Aorta (tissue), 5 donors: ENCODE results near the gene CDH7. TPM values are rescaled to one million over a fixed set of nuclear protein-coding genes. Genes with fewer than 3 reads are reported as not detected.

ENCODE experiments used
- ATAC-seq: fragments of 200-7000 bp; cut with Tn5 transposase; one replicate; pipeline ENCODE4 v1.9.1; 2022; ENCODE audit warnings: moderate library complexity; ENCODE audit not compliant: low FRiP score
- DNase-seq, 2 donors: peaks; one replicate each; pipeline ENCODE4 v3.0.0-alpha.2; 2020
- H3K27ac ChIP-seq, 2 donors: one replicate each; pipeline ENCODE4 v1.5.1; 2013; ENCODE audit warnings: low read length in 2 of 2, mild to moderate bottlenecking in 2 of 2, moderate library complexity in 2 of 2, control low read depth in 1 of 2, inconsistent platforms in 1 of 2, low read depth in 1 of 2
- H3K27me3 ChIP-seq, 2 donors: one replicate each; pipeline ENCODE4 v1.6.1; 2013; ENCODE audit warnings: control low read depth in 1 of 2, low read length in 1 of 2, mild to moderate bottlenecking in 1 of 2, moderate library complexity in 1 of 2; ENCODE audit not compliant: insufficient read depth in 2 of 2, control insufficient read depth in 1 of 2
- H3K36me3 ChIP-seq, 2 donors: one replicate each; pipeline ENCODE4 v1.6.1; 2013; ENCODE audit warnings: control low read depth in 1 of 2, low read length in 1 of 2, mild to moderate bottlenecking in 1 of 2; ENCODE audit not compliant: insufficient read depth in 2 of 2, control insufficient read depth in 1 of 2
- H3K4me1 ChIP-seq, 2 donors: one replicate each; pipeline ENCODE4 v1.6.1; 2013; ENCODE audit warnings: low read length in 2 of 2, control low read depth in 1 of 2, mild to moderate bottlenecking in 1 of 2, moderate library complexity in 1 of 2; ENCODE audit not compliant: insufficient read depth in 2 of 2, control insufficient read depth in 1 of 2
- H3K4me3 ChIP-seq, 2 donors: one replicate each; pipeline ENCODE4 v1.5.1; 2013; ENCODE audit warnings: low read length in 2 of 2, control low read depth in 1 of 2, mild to moderate bottlenecking in 1 of 2
- H3K9me3 ChIP-seq: one replicate; pipeline ENCODE4 v1.6.1; 2013; ENCODE audit warnings: mild to moderate bottlenecking, low read length; ENCODE audit not compliant: control insufficient read depth
- WGBS, 2 donors: extraction: QIAGEN DNeasy Blood & Tissue Kit; methylation state at CpG; one replicate each; pipeline ENCODE4 v1.1.7; 2013; 5-methylcytosine and 5-hydroxymethylcytosine counted together
- intact Hi-C, 2 donors: fragments of 100-400 bp; cut with DNase I; formaldehyde crosslinking; loops; one replicate each; pipeline versions ENCODE4 v1.14.2 to v1.15.0; 2022
- polyA plus RNA-seq, 2 donors: library from polyadenylated mRNA; stranded (reverse); fragments of 200-250 nt; gene quantifications; one replicate each; pipeline ENCODE4 v1.2.3, GENCODE V29; 2013
- total RNA-seq, 2 donors: library from RNA; stranded (reverse); fragmentation: NEBNext Ultra II Directional; extraction: Animal tissue kit (Norgen Biotek cat#: 25700); gene quantifications; one replicate each; pipeline ENCODE4 v1.2.1, GENCODE V29; 2021
- donor health status: healthy with polysubstance abuse.
- donor health status: Bipolar disorder and iron deficiency.
- donor health status: DM: no; HTN: no; CAD: no.
- donor health status: DM: no; HTN: no; CAD: no.
- donor health status: DM: yes; HTN: yes; CAD: no.

CDH7 gene
- total and polyA plus RNA-seq, 4 donors: 0.06 to 0.19 TPM; not detected in 2

DNA sequence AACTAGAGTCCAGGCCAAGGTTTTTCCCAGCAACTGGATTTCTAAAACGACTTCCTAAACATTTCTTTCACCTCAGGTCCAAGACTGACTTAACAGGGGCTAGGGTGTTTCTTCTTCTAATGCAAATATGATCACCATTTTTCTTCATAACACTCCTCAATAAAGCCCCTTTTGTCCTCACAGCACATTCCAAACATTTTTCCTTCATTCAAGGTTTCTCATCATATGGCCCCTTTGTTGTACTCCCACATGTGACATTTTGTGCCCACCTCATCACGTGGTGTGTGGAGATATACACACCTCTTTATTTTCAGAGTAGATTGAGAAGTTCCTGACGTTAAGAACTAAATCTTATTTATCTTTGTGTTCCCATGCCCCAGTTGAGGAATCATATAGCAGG, 3.9 kb upstream of the CDH7 start:
- Histone ChIP-seq H3K4me1 (no peaks in the 10 kb centered on the region), H3K27me3 (peaks cover 1 to 5% of the 10 kb centered on the region in 2 donors), H3K27ac (no peak overlapping the region), H3K36me3 (no peaks in the 10 kb centered on the region), H3K4me3 (no peak overlapping the region), H3K9me3 (no peaks in the 10 kb centered on the region)
- intact Hi-C loops: no loop called here
- ATAC-seq (no peak), DNase-seq (no peak)
- WGBS, 2 donors: 49 to 65% methylated on average over 3 of the region's 3 CpGs

DNA sequence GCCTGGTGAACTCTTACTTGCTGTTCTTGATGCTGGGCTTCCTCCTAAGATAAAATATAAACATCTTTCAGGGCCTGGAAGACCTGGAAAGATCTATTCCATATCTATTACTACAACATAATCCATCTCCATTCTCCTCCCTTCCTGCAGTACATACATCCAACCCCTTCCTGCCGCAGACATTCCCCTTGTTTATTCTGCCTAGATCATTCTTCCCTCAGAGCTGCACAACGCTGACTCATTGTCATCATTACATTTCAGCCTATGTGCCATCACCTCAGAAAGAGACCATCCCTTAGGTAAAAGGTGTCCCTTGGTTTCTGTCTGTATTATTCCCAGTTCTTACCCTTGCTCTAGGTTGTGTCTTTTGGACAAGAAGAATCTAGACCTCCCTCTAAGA, 2.5 kb upstream of the CDH7 start:
- Histone ChIP-seq H3K36me3 (no peaks in the 10 kb centered on the region), H3K27me3 (peaks cover 0 to 5% of the 10 kb centered on the region in 2 donors), H3K27ac (no peak overlapping the region), H3K4me1 (no peaks in the 10 kb centered on the region), H3K9me3 (no peaks in the 10 kb centered on the region), H3K4me3 (no peak overlapping the region)
- WGBS, 2 donors: 66 to 77% methylated on average over 2 of the region's 2 CpGs
- ATAC-seq (no peak), DNase-seq (no peak)
- intact Hi-C loops: no loop called here

DNA sequence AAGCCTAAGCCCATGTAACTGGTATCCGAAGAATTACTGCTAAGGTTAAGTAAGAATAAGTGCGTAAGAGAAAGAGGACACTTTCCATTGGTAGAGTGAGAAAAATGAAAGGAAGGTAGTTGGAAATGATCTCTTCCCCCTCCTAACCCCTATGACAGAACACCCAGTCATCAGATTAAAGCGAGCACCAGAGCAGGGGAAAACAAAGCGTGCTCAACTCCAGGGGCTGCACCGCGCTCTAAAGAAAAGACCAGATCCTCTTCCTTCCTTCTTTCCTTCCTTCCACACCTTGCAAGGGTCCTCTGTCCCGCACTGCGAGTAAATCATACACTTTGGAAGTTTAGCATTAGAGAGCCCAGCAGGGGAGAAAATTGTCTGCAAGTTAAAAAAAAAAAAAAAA, 971 bp upstream of the CDH7 start:
- Histone ChIP-seq H3K36me3 (no peaks in the 10 kb centered on the region), H3K4me1 (no peaks in the 10 kb centered on the region), H3K27me3 (peaks cover 0 to 5% of the 10 kb centered on the region in 2 donors), H3K4me3 (no peak overlapping the region), H3K9me3 (no peaks in the 10 kb centered on the region), H3K27ac (no peak overlapping the region)
- DNase-seq: no peak
- no peak for ATAC-seq
- 7 to 9% methylated on average over 8 of the region's 8 CpGs for WGBS, 2 donors
- intact Hi-C loops: no loop called here

DNA sequence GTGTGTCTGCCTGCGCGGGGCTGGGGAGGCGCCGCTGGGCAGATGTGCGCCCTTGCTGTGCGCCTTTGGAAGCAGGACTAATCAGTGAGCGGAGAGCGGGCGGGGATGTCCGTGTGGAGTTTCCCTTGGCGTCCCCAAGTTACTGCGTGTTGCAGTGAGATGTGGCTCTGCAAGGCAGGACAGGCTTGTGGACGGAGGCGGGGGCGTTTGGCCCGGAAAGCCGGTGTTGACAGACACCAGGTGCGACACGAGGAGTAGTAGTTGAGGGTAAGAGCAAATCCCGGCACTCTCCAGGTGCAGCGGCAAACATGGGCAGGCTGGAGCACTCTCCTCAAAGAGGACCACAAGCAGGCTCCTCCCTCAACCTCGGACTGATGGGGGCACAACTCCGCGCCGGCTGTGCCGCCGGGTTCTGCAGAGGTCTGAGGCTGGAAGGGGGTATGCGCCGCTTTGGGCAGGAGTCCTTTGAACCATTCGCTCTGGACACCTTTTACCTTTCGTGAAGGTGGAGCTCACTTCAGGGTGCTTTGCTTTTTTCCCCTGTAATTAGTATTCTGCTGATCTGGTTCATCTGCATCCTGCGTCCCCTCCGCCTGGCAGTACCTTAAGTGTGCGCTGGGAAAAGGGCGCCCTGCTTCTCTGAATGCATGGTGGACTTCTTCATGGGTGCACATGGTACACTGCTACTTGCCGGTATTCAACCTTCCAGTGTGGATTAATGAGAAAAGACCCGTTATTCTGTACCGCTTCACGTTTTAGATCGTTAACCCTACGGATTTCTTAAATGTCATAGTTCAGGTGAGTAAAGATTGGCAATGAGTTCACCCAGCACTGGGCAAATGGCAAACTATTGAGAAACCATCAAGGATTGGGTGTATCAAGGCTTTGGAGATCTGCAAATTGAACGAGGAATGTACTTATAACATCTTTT, 608 bp downstream of the CDH7 start:
- H3K4me1 ChIP-seq: no peaks in the 10 kb centered on the region
- no peak overlapping the region for H3K4me3 ChIP-seq
- no peak overlapping the region for H3K27ac ChIP-seq
- no peak for ATAC-seq
- intact Hi-C loops: no loop called here
- no peaks in the 10 kb centered on the region for H3K36me3 ChIP-seq
- no peaks in the 10 kb centered on the region for H3K9me3 ChIP-seq
- 4 to 6% methylated on average over 42 of the region's 42 CpGs for whole genome bisulfite sequencing, 2 donors
- H3K27me3 ChIP-seq: peaks cover 0 to 5% of the 10 kb centered on the region in 2 donors
- peak; percentile 37 to 67 for DNase-seq

DNA sequence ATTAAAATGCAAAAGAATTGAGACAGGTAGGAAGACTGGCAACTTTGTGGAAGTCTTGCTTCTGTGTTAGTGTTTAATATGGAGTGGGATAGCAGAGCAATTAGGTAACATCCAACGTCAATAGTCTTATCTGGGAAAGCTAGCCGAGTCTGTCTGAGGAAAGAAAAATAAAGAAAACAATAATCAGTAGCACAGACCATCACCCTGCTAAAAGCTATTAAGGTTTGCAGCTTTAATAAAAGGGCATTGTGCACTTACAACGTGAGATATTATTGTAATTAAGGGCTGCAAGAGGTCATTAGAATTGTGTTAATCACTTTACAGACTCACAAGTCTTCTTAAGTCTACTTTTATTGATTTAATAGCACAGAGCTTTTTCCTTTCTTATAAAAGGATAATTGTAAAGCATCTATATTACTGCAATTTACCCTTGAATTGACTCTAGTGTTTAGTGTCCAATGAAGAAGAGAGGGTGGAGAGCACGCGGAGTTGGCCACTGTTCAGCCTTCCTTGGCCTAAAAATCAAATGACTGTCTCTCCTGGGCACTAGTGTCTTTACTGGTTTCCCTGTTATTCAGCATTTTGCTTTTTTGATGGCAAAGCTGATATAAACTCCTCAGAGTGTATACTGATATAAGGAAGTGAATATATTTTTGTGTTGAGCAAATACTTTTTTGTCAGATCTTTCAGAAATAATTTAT, 2.0 kb downstream of the CDH7 start:
- ATAC-seq: no peak
- whole genome bisulfite sequencing, 2 donors: 40 to 45% methylated on average over 5 of the region's 5 CpGs

DNA sequence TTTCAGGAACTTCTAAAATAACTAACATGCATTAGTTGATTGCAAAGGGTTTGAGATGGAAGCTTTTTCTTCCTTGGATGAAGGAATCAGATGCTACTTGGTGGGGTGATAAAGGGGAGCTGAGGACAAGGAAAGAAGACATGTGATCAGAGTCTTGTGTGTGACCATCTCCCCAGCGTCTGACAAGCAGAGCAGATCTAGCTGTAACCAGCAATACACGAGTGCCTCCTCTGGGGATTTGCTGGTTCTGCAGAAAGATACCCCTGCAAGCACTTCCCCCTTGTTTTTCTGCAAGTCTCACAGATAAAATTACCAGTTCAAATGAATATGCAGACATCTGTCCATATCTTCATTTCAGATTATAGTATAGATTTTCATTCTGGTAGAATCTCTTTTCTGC, 2.7 kb downstream of the CDH7 start:
- no peaks in the 10 kb centered on the region for H3K4me1 ChIP-seq
- H3K36me3 ChIP-seq: no peaks in the 10 kb centered on the region
- intact Hi-C loops: no loop called here
- no peak for ATAC-seq
- H3K4me3 ChIP-seq: no peak overlapping the region
- 7 to 8% methylated on average over 2 of the region's 2 CpGs for WGBS, 2 donors
- H3K27ac ChIP-seq: no peak overlapping the region
- DNase-seq: no peak
- H3K9me3 ChIP-seq: no peaks in the 10 kb centered on the region
- H3K27me3 ChIP-seq: peaks cover 0 to 4% of the 10 kb centered on the region in 2 donors

More for the DNA sequence above, 2.0 kb downstream of the CDH7 start:
- no peaks in the 10 kb centered on the region for H3K4me1 ChIP-seq
- no peak overlapping the region for H3K27ac ChIP-seq
- intact Hi-C loops: no loop called here
- DNase-seq: no peak
- H3K4me3 ChIP-seq: no peak overlapping the region
- no peaks in the 10 kb centered on the region for H3K36me3 ChIP-seq
- H3K27me3 ChIP-seq: peaks cover 0 to 5% of the 10 kb centered on the region in 2 donors
- no peaks in the 10 kb centered on the region for H3K9me3 ChIP-seq

DNA sequence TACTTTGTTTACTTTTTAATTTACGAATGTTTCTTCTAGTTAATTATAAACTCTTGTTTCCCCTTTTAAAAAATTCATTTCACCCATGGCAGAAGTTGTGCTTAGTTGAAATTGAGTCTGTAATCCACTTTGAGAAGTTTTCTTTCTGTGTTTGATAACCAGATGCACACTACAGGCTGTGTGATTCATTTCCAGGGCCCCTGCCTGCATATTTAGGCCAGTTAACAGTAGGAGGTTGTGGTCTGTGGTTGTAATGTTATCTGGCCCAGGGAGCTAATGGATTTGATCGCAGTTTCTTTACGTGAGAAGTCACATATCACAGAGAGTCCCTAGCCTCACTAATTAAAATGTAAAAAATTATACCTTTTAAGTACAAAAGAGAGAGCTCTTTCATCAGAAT, 3.3 kb downstream of the CDH7 start:
- Histone ChIP-seq H3K27ac (no peak overlapping the region), H3K4me3 (no peak overlapping the region), H3K9me3 (no peaks in the 10 kb centered on the region), H3K36me3 (no peaks in the 10 kb centered on the region), H3K27me3 (no peaks in the 10 kb centered on the region), H3K4me1 (no peaks in the 10 kb centered on the region)
- intact Hi-C loops: no loop called here
- 62 to 63% methylated on average over 3 of the region's 3 CpGs for WGBS, 2 donors
- ATAC-seq: no peak
- DNase-seq: no peak

DNA sequence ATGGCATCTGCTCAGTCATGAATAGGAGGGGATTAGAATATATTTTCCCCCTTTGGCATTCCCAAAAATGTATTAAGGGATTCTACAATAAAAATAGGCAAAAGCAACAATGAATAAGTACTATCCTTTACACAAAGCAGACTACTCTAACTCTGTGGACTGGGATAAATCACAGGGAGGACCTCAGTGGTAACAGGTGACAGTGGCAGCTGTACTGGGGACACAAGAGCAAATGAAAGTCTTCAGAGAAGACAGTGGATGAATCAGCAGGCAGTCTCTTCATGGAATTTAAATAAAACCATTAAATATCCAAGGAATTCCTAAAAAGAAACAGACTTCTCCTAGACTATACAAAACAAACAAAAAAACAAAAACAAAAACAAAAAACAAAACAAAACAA, 4.8 kb downstream of the CDH7 start:
- Histone ChIP-seq H3K27me3 (no peaks in the 10 kb centered on the region), H3K4me1 (no peaks in the 10 kb centered on the region), H3K9me3 (no peaks in the 10 kb centered on the region), H3K36me3 (no peaks in the 10 kb centered on the region), H3K4me3 (no peak overlapping the region), H3K27ac (no peak overlapping the region)
- no peak for DNase-seq
- ATAC-seq: no peak
- intact Hi-C loops: no loop called here

DNA sequence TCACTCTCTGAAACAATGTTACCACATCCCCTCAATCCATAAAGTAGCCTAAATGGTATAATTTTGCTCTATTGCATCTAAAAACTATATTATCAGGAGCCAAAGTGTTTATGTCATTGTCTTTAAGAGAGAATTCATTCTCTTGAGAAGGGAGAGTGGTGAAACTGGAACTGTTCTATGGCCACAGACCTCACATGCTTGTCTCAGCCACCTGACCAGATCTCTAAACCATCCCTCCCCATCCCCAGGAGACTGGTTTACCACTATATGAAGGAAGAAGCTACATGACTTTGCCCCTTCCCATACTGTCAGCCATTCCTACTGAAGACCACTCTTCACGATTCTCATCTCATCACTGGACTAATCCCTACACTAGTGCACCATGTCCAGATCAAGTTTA, 9.6 kb downstream of the CDH7 start:
- Histone ChIP-seq H3K27ac (no peak overlapping the region), H3K27me3 (no peaks in the 10 kb centered on the region), H3K4me1 (no peaks in the 10 kb centered on the region), H3K36me3 (no peaks in the 10 kb centered on the region), H3K9me3 (no peaks in the 10 kb centered on the region), H3K4me3 (no peak overlapping the region)
- DNase-seq (no peak), ATAC-seq (no peak)
- WGBS, 2 donors: 80 to 86% methylated on average over 1 of the region's 1 CpG
- intact Hi-C loops: no loop called here
